Endothelial cell of umbilical vein (primary cell): ENCODE results near the gene PLCD4. TPM values are rescaled to one million over a fixed set of nuclear protein-coding genes. Genes with fewer than 3 reads are reported as not detected.

Experiments
- BruUV-seq: library from RNA; stranded (reverse); fragments of 400-500 nt; replicated peaks from 2 replicates; lab custom pipeline; 2021; lab: Mats Ljungman, UMichigan
- CTCF ChIA-PET: fragments of 300-600, 350-600 bp; sonication (Branson Sonifier 250); formaldehyde crosslinking; loops from one replicate; lab custom pipeline; 2021; ENCODE audit warnings: antibody characterized with exemption, inconsistent platforms; lab: Charles Lee
- POLR2A ChIA-PET: fragments of 300-600, 350-600 bp; sonication (Branson Sonifier 250); formaldehyde crosslinking; loops from one replicate; lab custom pipeline; 2021; ENCODE audit warnings: antibody characterized with exemption, inconsistent platforms; lab: Charles Lee
- DNase-seq: peaks from one replicate; pipeline ENCODE4 v3.0.0-alpha.2; 2011; ENCODE audit warnings: low read depth, low spot score
- FAIRE-seq: peaks from 2 replicates; lab custom pipeline; 2011; peaks lifted over from hg19 to GRCh38; lab: Jason Lieb, UNC
- H2AFZ ChIP-seq: 2 replicates; pipeline ENCODE4 v1.6.0; 2012; ENCODE audit warnings: low read depth, low read length, control low read depth, inconsistent platforms
- H3K27ac ChIP-seq: 2 replicates; pipeline ENCODE4 v1.5.1; 2011; ENCODE audit warnings: low read depth, mild to moderate bottlenecking, control low read depth, low read length, moderate library complexity; ENCODE audit not compliant: insufficient read depth
- H3K27me3 ChIP-seq, 2 experiments: 2 replicates each; pipeline versions ENCODE4 v1.6.0 to v1.6.1; 2011; ENCODE audit warnings: low read length in 2 of 2, mixed read lengths in 1 of 2; ENCODE audit not compliant: control insufficient read depth in 2 of 2, insufficient read depth in 2 of 2
- H3K36me3 ChIP-seq, 2 experiments: 2 replicates in 1 of 2; 3 replicates in 1 of 2; pipeline ENCODE4 v1.5.1; 2011; ENCODE audit warnings: low read length in 2 of 2, mild to moderate bottlenecking in 1 of 2, moderate library complexity in 1 of 2; ENCODE audit not compliant: control insufficient read depth in 2 of 2, insufficient read depth in 2 of 2; ENCODE audit errors: extremely low read depth in 1 of 2
- H3K4me1 ChIP-seq: 3 replicates; pipeline ENCODE4 v1.5.1; 2011; ENCODE audit warnings: mild to moderate bottlenecking, low read length; ENCODE audit not compliant: control insufficient read depth, insufficient read depth; ENCODE audit errors: extremely low read depth
- H3K4me2 ChIP-seq: 2 replicates; pipeline ENCODE4 v1.6.1; 2011; ENCODE audit warnings: low read length, control low read depth, mixed read lengths; ENCODE audit not compliant: insufficient read depth
- H3K4me3 ChIP-seq, 3 experiments: fragments of 200-600 bp in 1 of 3; sonication (generic), shearing (Covaris generic) in 1 of 3; replicated peaks in 1 of 3; 2 replicates each; pipeline ENCODE4 v1.5.1; 2011 to 2016; ENCODE audit warnings: control low read depth in 3 of 3, low read length in 3 of 3, mild to moderate bottlenecking in 2 of 3, inconsistent platforms in 1 of 3, low read depth in 1 of 3, moderate library complexity in 1 of 3; ENCODE audit not compliant: insufficient read depth in 1 of 3
- H3K79me2 ChIP-seq: 2 replicates; pipeline ENCODE4 v1.6.0; 2012; ENCODE audit warnings: low read length, inconsistent platforms; ENCODE audit not compliant: control insufficient read depth, insufficient read depth
- H3K9ac ChIP-seq: replicated peaks from 2 replicates; pipeline ENCODE3; 2011; ENCODE audit warnings: low read length, control low read depth; ENCODE audit not compliant: insufficient read depth; ENCODE audit errors: extremely low read depth
- H3K9me1 ChIP-seq: replicated peaks from 3 replicates; pipeline ENCODE4 v1.6.0; 2011; ENCODE audit warnings: mild to moderate bottlenecking, low read length; ENCODE audit not compliant: control insufficient read depth, insufficient read depth; ENCODE audit errors: extremely low read depth
- H3K9me3 ChIP-seq: replicated peaks from 2 replicates; pipeline ENCODE4 v1.5.1; 2012; ENCODE audit warnings: low read length, inconsistent platforms; ENCODE audit not compliant: control insufficient read depth, insufficient read depth
- H4K20me1 ChIP-seq: replicated peaks from 2 replicates; pipeline ENCODE3; 2011; ENCODE audit warnings: mild to moderate bottlenecking, low read length; ENCODE audit not compliant: control insufficient read depth, insufficient read depth; ENCODE audit errors: extremely low read depth
- CTCF ChIP-seq, 2 donors: IDR thresholded peaks; 1 replicate in 1 of 2; 2 replicates in 1 of 2; pipeline ENCODE4 v1.5.1; 2011; ENCODE audit warnings: low read length in 2 of 2, mild to moderate bottlenecking in 2 of 2, moderate library complexity in 2 of 2, control low read depth in 1 of 2, inconsistent platforms in 1 of 2, low read depth in 1 of 2; ENCODE audit not compliant: insufficient read depth in 1 of 2; ENCODE audit errors: extremely low read depth in 1 of 2
- EZH2 ChIP-seq: IDR thresholded peaks from 2 replicates; pipeline ENCODE4 v1.6.1; 2012; ENCODE audit warnings: borderline replicate concordance, low read depth, mild to moderate bottlenecking, moderate library complexity, low read length, inconsistent platforms; ENCODE audit not compliant: severe bottlenecking
- FOS ChIP-seq: IDR thresholded peaks from 2 replicates; pipeline ENCODE4 v1.6.1; 2011; ENCODE audit warnings: mild to moderate bottlenecking, low read length, moderate library complexity, borderline replicate concordance; ENCODE audit not compliant: insufficient read depth
- GATA2 ChIP-seq: IDR thresholded peaks from 2 replicates; pipeline ENCODE4 v1.7.0; 2011; ENCODE audit warnings: low read depth, mild to moderate bottlenecking, moderate library complexity, mixed read lengths, low read length; ENCODE audit not compliant: insufficient read length, insufficient read depth
- JUN ChIP-seq: IDR thresholded peaks from 2 replicates; pipeline ENCODE4 v1.6.1; 2011; ENCODE audit warnings: borderline replicate concordance, low read depth; ENCODE audit not compliant: insufficient read length, insufficient read depth
- MAX ChIP-seq: IDR thresholded peaks from 2 replicates; pipeline ENCODE4 v1.6.1; 2011; ENCODE audit not compliant: insufficient read depth, insufficient read length
- MYC ChIP-seq: IDR thresholded peaks from one replicate; pipeline ENCODE4 v1.6.1; 2011; ENCODE audit warnings: mild to moderate bottlenecking, low read depth, low read length
- POLR2A ChIP-seq: IDR thresholded peaks from 2 replicates; pipeline ENCODE4 v1.6.1; 2012; ENCODE audit warnings: low read depth, mild to moderate bottlenecking, control low read depth, low read length
- POLR2AphosphoS5 ChIP-seq: IDR thresholded peaks from 2 replicates; pipeline ENCODE4 v1.6.1; 2012; ENCODE audit warnings: low read depth, mild to moderate bottlenecking, control low read depth, low read length, moderate library complexity; ENCODE audit not compliant: insufficient read depth
- dilution Hi-C: fragments of 300-500 bp; cut with MboI; formaldehyde crosslinking; loops from one replicate; pipeline ENCODE4 v1.15.0; 2019; ENCODE audit warnings: low sequenced_read_pairs; ENCODE audit not compliant: extremely low pct_ligation_motif_present
- intact Hi-C: fragments of 100-400 bp; cut with micrococcal nuclease; formaldehyde crosslinking; loops from one replicate; pipeline ENCODE4 v1.10.0; 2022
- polyA plus RNA-seq, 4 experiments: library from polyadenylated mRNA; depleted of rRNA in 3 of 4; stranded (reverse) in 3 of 4; unstranded in 1 of 4; fragments of >200 nt; gene quantifications; 2 replicates each; pipeline versions ENCODE4 v1.2.1 to v1.2.3, GENCODE V29; 2011 to 2012; ENCODE audit warnings: missing spikeins in 1 of 4
- total RNA-seq: library from RNA; stranded (reverse); gene quantifications from 2 replicates; pipeline ENCODE4 v1.2.3, GENCODE V29; 2021

The PLCD4 gene
- total and polyA plus RNA-seq, 2 donors (not counting 3 experiments of a cell fraction or from before 2014, with no cell fraction given), result 2.2 to 3.1 TPM

GRCh38 chr2:218618102-218618860, 10.6 kb downstream of the PLCD4 start:
- ChIA-PET CTCF (interaction anchor here (1.1 to 4.1 kb wide), 2 partner anchors 11 to 13 kb away, joined by 3 to 15 read pairs; partner anchors contain the start of gene PLCD4), POLR2A (interaction anchor here (0.5 kb wide), 1 partner anchor 43 kb away, joined by 3 read pairs; no protein-coding TSS in a partner anchor)
- intact Hi-C loops (no loop called here), dilution Hi-C loops (no loop called here)
- no peaks in the 10 kb centered on the region for H3K9me1 ChIP-seq
- H3K27me3 ChIP-seq, result no peaks in the 10 kb centered on the region
- BruUV-seq, result no TSS peak
- no peak overlapping the region for H3K9ac ChIP-seq
- DNase-seq (no peak), FAIRE-seq (no peak)
- H3K9me3 ChIP-seq, result no peaks in the 10 kb centered on the region
- H3K36me3 ChIP-seq, result no peaks in the 10 kb centered on the region
- H3K4me2 ChIP-seq, result no peak overlapping the region
- H4K20me1 ChIP-seq, result no peaks in the 10 kb centered on the region
- peaks cover 9% of the 10 kb centered on the region for H3K4me1 ChIP-seq
- TF ChIP-seq FOS, result no peak
- TF ChIP-seq MAX, result no peak
- TF ChIP-seq POLR2A, result no peak
- TF ChIP-seq JUN, result no peak
- TF ChIP-seq MYC, result no peak
- no peak for TF ChIP-seq GATA2
- TF ChIP-seq CTCF (IDR thresholded peaks at IDR 0.05; ENCODE audit: extremely low read depth in 1 of 2, insufficient read depth in 1 of 2, low read depth in 1 of 2, low read length in 2 of 2), result no peak
- TF ChIP-seq EZH2, result no peak
- no peak for TF ChIP-seq POLR2AphosphoS5
- H3K27ac ChIP-seq, result no peak overlapping the region
- no peak overlapping the region for H2AFZ ChIP-seq
- no peaks in the 10 kb centered on the region for H3K79me2 ChIP-seq
- no peak overlapping the region for H3K4me3 ChIP-seq
